ENCODE results near the gene SGK2. TPM values are rescaled to one million over a fixed set of nuclear protein-coding genes. Genes with fewer than 3 reads are reported as not detected.
A peak's percentile ranks its signal among the peaks of the same experiment; 100 is the strongest.

The SGK2 gene
- total and polyA plus RNA-seq, 9 of the 15 experiments (the other 6 are each of a cell fraction or from before 2014, with no cell fraction given) = 0.07 to 0.31 (median 0.15) TPM; not detected in 2

DNA sequence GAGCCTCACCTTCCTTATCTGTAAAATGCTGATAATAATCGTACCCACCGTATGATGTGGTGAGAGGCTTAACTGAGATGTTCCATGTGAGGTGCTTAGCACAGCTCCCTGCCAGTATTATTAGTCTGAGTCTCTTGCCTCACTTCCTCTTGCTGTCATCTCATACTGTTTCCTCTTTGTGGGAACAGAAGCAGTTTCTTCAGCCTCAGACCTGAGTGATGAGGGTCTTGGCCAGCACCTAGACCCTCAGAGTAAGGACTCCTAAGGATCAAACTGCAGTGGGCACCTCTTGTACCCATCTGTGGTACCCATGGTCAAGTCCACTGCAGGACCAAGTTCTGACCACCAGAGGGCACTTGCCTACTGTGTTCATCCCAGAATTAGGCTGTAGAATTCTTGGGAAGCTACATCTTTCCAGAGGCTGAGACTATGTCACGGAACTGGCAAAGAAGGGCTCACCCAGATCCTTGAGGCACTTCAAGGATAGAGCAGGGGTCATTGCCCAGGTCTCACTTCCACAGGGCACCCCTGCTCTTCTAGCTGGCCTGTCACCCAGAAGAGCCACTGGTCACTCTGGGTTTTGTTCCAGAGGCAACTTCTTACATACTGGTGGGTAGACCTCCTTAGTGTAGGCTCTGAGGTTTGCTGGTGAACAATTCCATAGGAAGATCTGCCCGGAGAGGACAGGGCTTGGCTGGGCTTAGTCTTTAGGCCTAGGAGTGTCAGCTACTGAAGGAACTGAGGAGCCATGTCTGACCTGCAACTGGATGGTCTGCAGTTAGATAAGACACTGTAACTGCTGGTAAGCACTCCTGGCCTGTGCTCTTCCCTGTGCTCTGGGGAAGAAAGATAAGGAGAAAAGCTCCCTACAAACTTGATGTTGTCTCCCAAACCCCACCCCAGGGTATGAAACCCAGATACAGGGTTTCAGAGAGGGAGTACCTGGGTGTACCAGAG is 20.6 kb upstream of the SGK2 start (continued):
- TF ChIP-seq PKNOX1 (IDR thresholded peaks at IDR 0.05) = no peak
- TF ChIP-seq ARID2 (IDR thresholded peaks at IDR 0.05) = peak; percentile 22; the same call in 1 of the 2 replicates
- TF ChIP-seq, protein P1, sequence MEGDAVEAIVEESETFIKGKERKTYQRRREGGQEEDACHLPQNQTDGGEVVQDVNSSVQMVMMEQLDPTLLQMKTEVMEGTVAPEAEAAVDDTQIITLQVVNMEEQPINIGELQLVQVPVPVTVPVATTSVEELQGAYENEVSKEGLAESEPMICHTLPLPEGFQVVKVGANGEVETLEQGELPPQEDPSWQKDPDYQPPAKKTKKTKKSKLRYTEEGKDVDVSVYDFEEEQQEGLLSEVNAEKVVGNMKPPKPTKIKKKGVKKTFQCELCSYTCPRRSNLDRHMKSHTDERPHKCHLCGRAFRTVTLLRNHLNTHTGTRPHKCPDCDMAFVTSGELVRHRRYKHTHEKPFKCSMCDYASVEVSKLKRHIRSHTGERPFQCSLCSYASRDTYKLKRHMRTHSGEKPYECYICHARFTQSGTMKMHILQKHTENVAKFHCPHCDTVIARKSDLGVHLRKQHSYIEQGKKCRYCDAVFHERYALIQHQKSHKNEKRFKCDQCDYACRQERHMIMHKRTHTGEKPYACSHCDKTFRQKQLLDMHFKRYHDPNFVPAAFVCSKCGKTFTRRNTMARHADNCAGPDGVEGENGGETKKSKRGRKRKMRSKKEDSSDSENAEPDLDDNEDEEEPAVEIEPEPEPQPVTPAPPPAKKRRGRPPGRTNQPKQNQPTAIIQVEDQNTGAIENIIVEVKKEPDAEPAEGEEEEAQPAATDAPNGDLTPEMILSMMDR (IDR thresholded peaks at IDR 0.05 in 2 of 3, conservative IDR thresholded peaks at IDR 0.05 in 1 of 3; ENCODE audit: insufficient read depth in 2 of 3, low read depth in 1 of 3, low read length in 3 of 3) = peak; percentile 81 to 97 (median 86)
- no peak for TF ChIP-seq PURB (CRISPR knock-in tag; IDR thresholded peaks at IDR 0.05; ENCODE audit: low read depth)
- no peak for TF ChIP-seq MED1 (CRISPR knock-in tag; IDR thresholded peaks at IDR 0.05; ENCODE audit: borderline replicate concordance)
- TF ChIP-seq CCNT2 (IDR thresholded peaks at IDR 0.05; ENCODE audit: borderline replicate concordance, extremely low read depth, insufficient read length, low read depth, low read length) = peak; percentile 72
- no peak for TF ChIP-seq ZNF232 (CRISPR knock-in tag; IDR thresholded peaks at IDR 0.05)
- TF ChIP-seq ZNF449 (CRISPR knock-in tag; IDR thresholded peaks at IDR 0.05) = no peak
- no peak for TF ChIP-seq MCM3 (IDR thresholded peaks at IDR 0.05)
- peak; percentile 54 for TF ChIP-seq NEUROD1 (IDR thresholded peaks at IDR 0.05; ENCODE audit: borderline replicate concordance, low read depth, low read length, partially characterized antibody)
- no peak for TF ChIP-seq MCM7 (IDR thresholded peaks at IDR 0.05)
- peak; percentile 90 for TF ChIP-seq ZEB2 (IDR thresholded peaks at IDR 0.05)
- 0 out of 2 replicates have a peak, but pooled peaks have one; percentile 43 for TF ChIP-seq LCOR (CRISPR knock-in tag; IDR thresholded peaks at IDR 0.05)
- TF ChIP-seq HNRNPUL1 (IDR thresholded peaks at IDR 0.05; ENCODE audit: low read length) = no peak
- TF ChIP-seq ZNF830 (CRISPR knock-in tag; IDR thresholded peaks at IDR 0.05) = no peak
- peak; percentile 56; the same call in 1 of the 2 replicates for TF ChIP-seq GATAD2A (IDR thresholded peaks at IDR 0.05)
- no peak for TF ChIP-seq BCL6 (CRISPR knock-in tag; IDR thresholded peaks at IDR 0.05)
- TF ChIP-seq GATA2 (CRISPR knock-in tag; IDR thresholded peaks at IDR 0.05) = peak; percentile 88
- no peak for TF ChIP-seq EWSR1 (IDR thresholded peaks at IDR 0.05; ENCODE audit: borderline replicate concordance, low read depth, partially characterized antibody)
- no peak for TF ChIP-seq MTA3 (IDR thresholded peaks at IDR 0.05; ENCODE audit: borderline replicate concordance)
- peak in 1 of 2 experiments; percentile 44; a peak in 1 of 4 replicates for TF ChIP-seq MAZ (CRISPR knock-in tag; conservative IDR thresholded peaks at IDR 0.05 in 1 of 2, IDR thresholded peaks at IDR 0.05 in 1 of 2)
- TF ChIP-seq NELFE (IDR thresholded peaks at IDR 0.05; ENCODE audit: insufficient read depth, insufficient read length) = no peak
- TF ChIP-seq LEF1 (IDR thresholded peaks at IDR 0.05) = peak; percentile 76
- TF ChIP-seq RBM14 (IDR thresholded peaks at IDR 0.05; ENCODE audit: borderline replicate concordance, insufficient read depth, low read depth, low read length) = no peak
- TF ChIP-seq RBBP5 (IDR thresholded peaks at IDR 0.05; ENCODE audit: borderline replicate concordance, insufficient read depth, low read length, poor library complexity, severe bottlenecking) = peak; percentile 55

Measured in K562 (cell line).